DOHH2 (cell line): ENCODE results near the gene AFAP1.

Source experiments
- H3F3A ChIP-seq: fragments of 200-600 bp; sonication (generic), shearing (Covaris generic); 2 replicates; pipeline ENCODE4 v1.6.0; 2016; ENCODE audit warnings: antibody characterized with exemption, mild to moderate bottlenecking; ENCODE audit not compliant: control insufficient read depth, insufficient read depth
- H3K27ac ChIP-seq: fragments of 200-600 bp; sonication (generic); 2 replicates; pipeline ENCODE4 v1.5.1; 2014; ENCODE audit warnings: low read depth, mild to moderate bottlenecking, low read length, moderate library complexity
- H3K27me3 ChIP-seq: fragments of 200-600 bp; sonication (generic); 2 replicates; pipeline ENCODE4 v1.6.1; 2014; ENCODE audit warnings: mild to moderate bottlenecking, low read length, mixed read lengths; ENCODE audit not compliant: control insufficient read depth
- H3K36me3 ChIP-seq: fragments of 200-600 bp; sonication (generic); 2 replicates; pipeline ENCODE4 v1.6.1; 2014; ENCODE audit warnings: mild to moderate bottlenecking, low read length, moderate library complexity, mixed read lengths; ENCODE audit not compliant: control insufficient read depth
- H3K4me1 ChIP-seq: fragments of 200-600 bp; sonication (generic); 2 replicates; pipeline ENCODE4 v1.6.1; 2014; ENCODE audit warnings: mild to moderate bottlenecking, low read length, mixed read lengths; ENCODE audit not compliant: control insufficient read depth
- H3K4me2 ChIP-seq: fragments of 200-600 bp; sonication (generic); 2 replicates; pipeline ENCODE4 v1.6.0; 2014; ENCODE audit warnings: mild to moderate bottlenecking, low read length, moderate library complexity
- H3K4me3 ChIP-seq: fragments of 200-600 bp; sonication (generic); 2 replicates; pipeline ENCODE4 v1.5.1; 2014; ENCODE audit warnings: mild to moderate bottlenecking, low read length, mixed read lengths
- H3K79me2 ChIP-seq: fragments of 200-600 bp; sonication (generic); 2 replicates; pipeline ENCODE4 v1.6.1; 2014; ENCODE audit warnings: mild to moderate bottlenecking, low read length, mixed read lengths; ENCODE audit not compliant: control insufficient read depth
- H3K9me2 ChIP-seq: fragments of 200-600 bp; sonication (generic); replicated peaks from 2 replicates; pipeline ENCODE4 v1.6.1; 2014; ENCODE audit warnings: mild to moderate bottlenecking, low read length, mixed read lengths; ENCODE audit not compliant: control insufficient read depth
- H3K9me3 ChIP-seq: fragments of 200-600 bp; sonication (generic); 2 replicates; pipeline ENCODE4 v1.6.1; 2014; ENCODE audit warnings: antibody characterized with exemption, low read length, mixed read lengths; ENCODE audit not compliant: control insufficient read depth, insufficient read depth
- H4K20me1 ChIP-seq: fragments of 200-600 bp; sonication (generic); 2 replicates; pipeline ENCODE4 v1.6.0; 2014; ENCODE audit warnings: low read depth, mild to moderate bottlenecking, antibody characterized with exemption, low read length, moderate library complexity; ENCODE audit not compliant: control insufficient read depth, insufficient read depth
- CTCF ChIP-seq: fragments of 200-600 bp; sonication (generic); IDR thresholded peaks from one replicate; pipeline ENCODE4 v1.5.1; 2014; ENCODE audit warnings: antibody characterized with exemption, mild to moderate bottlenecking, low read depth, low read length; ENCODE audit not compliant: poor library complexity, severe bottlenecking
- EZH2phosphoT487 ChIP-seq: fragments of 200-600 bp; sonication (generic); IDR thresholded peaks from 2 replicates; pipeline ENCODE4 v1.6.1; 2017; ENCODE audit warnings: borderline replicate concordance, mild to moderate bottlenecking, antibody characterized with exemption, low read length, moderate library complexity, mixed read lengths

AFAP1 gene

DNA sequence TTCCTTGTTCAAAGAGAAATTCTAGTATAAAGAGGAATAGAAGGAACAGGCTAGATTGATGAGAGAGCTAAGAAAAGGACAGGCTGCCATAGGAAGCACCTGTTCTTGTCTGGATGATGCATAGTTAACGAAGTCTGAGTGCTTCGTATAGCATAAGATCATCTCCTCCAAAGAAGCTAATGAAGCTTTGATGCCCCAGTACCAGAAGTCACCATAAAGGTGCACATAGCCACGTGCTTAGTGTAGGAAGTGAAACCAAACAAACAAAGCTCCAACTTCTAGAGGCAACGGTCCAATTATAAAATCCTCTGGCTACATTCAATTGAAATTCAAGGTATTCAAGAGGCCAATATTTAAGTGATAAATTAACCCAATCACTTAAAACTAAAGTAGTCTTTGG lies 31.0 kb downstream of the AFAP1 start:
- Histone ChIP-seq H3K4me3 (no peak overlapping the region), H3K36me3 (no peaks in the 10 kb centered on the region), H3K9me3 (no peaks in the 10 kb centered on the region), H3K4me2 (no peak overlapping the region), H3K9me2 (no peaks in the 10 kb centered on the region), H3K27ac (no peak overlapping the region), H3K79me2 (no peaks in the 10 kb centered on the region), H3K27me3 (peaks cover 11% of the 10 kb centered on the region), H4K20me1 (no peaks in the 10 kb centered on the region), H3F3A (no peaks in the 10 kb centered on the region), H3K4me1 (peaks cover 6% of the 10 kb centered on the region)
- TF ChIP-seq EZH2phosphoT487 (no peak), CTCF (no peak)

GRCh38 chr4:7907142-7907541 lies 32.5 kb downstream of the AFAP1 start:
- H3F3A ChIP-seq: no peaks in the 10 kb centered on the region
- no peaks in the 10 kb centered on the region for H3K36me3 ChIP-seq
- no peaks in the 10 kb centered on the region for H3K9me2 ChIP-seq
- no peak overlapping the region for H3K4me3 ChIP-seq
- peaks cover 6% of the 10 kb centered on the region for H3K4me1 ChIP-seq
- no peak overlapping the region for H3K4me2 ChIP-seq
- no peaks in the 10 kb centered on the region for H3K79me2 ChIP-seq
- no peak overlapping the region for H3K27ac ChIP-seq
- TF ChIP-seq CTCF (no peak), EZH2phosphoT487 (no peak)
- no peaks in the 10 kb centered on the region for H4K20me1 ChIP-seq
- H3K9me3 ChIP-seq: no peaks in the 10 kb centered on the region
- peaks cover 16% of the 10 kb centered on the region for H3K27me3 ChIP-seq

GRCh38 chr4:7906171-7906701 lies 33.4 kb downstream of the AFAP1 start:
- Histone ChIP-seq H3K79me2 (no peaks in the 10 kb centered on the region), H4K20me1 (no peaks in the 10 kb centered on the region), H3K4me2 (no peak overlapping the region), H3K27me3 (peaks cover 16% of the 10 kb centered on the region), H3K4me3 (no peak overlapping the region), H3K9me2 (no peaks in the 10 kb centered on the region), H3K36me3 (no peaks in the 10 kb centered on the region), H3K27ac (no peak overlapping the region), H3K4me1 (peaks cover 6% of the 10 kb centered on the region), H3F3A (no peaks in the 10 kb centered on the region), H3K9me3 (no peaks in the 10 kb centered on the region)
- TF ChIP-seq CTCF: no peak
- no peak for TF ChIP-seq EZH2phosphoT487
